Cerebellar cortex (tissue), 1 donor: ENCODE data around the gene TRIM63.

ENCODE experiments used
- DNase-seq: peaks from one replicate; pipeline ENCODE4 v3.0.0-alpha.2; 2015; ENCODE audit warnings: low spot score

The TRIM63 gene

DNA sequence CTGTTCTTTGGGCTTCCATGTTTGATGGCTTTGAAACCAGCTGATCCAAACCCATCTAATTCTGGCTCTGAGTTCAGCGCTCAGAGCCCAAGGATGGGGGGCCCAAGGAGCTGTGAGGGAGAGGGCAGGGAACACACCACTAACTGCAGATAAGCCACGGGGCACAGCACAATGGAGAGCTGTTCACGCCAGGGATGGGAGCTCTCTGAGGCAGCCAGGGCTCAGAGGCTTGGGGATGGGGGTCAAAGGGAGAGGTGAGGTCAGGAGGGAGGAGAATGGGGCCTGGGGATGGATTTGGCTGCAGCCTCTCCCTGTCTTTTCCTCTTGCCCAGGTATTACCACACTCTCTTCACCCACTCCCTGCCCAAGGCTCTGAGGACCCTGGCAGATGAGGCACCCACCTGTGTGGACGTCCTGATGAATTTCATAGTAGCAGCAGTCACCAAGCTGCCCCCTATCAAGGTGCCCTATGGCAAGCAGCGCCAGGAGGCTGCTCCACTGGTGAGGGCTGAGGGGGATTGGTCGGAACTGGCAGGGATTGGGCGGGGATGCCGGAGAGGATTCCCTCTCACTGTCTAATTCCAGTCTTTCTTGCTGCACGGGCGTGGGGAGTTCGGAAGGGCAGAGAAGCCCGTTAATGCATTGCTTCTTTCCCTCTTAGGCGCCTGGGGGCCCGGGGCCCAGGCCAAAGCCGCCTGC is 32.8 kb downstream of the TRIM63 start:
- DNase-seq: peak; percentile 54

- DNase-seq: peak; percentile 10
Observed at GRCh38 chr1:26032656-26033357, 34.6 kb downstream of the TRIM63 start.

DNA sequence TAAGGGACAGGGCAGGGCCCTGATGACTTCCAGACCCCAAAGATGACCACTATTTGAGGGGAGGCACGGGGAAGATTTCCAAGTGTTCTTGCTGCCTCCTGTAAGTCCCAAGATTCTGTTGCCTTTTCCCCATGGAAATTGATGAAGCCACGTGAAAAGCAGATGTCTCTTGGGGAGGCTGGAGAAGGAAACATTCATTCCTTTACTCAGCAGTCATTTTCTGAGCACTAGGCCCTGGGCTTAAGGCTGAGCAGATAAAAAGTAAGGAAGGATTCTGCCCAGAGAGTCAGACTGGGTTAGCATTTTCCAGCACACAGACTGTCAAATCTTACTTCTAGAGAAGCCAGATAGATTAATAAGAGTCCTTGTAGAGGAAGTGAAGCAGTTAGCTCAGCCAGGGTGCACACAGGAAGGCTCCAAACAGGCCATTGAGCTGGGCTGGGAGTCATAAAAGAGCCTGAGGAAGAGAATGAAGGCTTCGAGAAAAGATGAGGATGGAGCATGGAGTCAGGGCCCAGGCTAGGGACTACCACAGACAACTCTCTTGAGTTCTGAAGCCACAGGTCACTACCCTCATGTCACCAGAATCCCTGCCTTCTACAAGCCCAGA is 35.7 kb downstream of the TRIM63 start:
- DNase-seq: peak; percentile 7

DNA sequence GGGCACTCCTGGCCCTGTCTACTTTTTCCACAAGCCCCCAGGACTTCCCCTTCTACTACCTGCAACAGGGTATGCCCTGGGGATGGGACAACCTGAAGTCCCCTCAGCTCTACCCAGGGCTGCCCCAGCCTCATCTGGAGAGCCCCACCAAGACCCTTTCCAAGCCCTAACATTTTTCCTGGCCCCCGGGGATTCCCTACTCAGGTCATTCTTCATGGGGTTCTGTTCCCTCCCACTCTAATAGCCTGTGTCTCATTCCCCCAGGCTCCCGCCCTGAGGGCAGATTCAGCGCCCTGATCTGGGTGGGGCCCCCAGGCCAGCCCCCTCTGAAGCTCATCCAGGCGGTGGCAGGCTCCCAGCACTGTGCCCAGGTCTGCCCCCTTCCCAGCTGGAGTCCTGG is 36.2 kb downstream of the TRIM63 start:
- DNase-seq: no peak

DNA sequence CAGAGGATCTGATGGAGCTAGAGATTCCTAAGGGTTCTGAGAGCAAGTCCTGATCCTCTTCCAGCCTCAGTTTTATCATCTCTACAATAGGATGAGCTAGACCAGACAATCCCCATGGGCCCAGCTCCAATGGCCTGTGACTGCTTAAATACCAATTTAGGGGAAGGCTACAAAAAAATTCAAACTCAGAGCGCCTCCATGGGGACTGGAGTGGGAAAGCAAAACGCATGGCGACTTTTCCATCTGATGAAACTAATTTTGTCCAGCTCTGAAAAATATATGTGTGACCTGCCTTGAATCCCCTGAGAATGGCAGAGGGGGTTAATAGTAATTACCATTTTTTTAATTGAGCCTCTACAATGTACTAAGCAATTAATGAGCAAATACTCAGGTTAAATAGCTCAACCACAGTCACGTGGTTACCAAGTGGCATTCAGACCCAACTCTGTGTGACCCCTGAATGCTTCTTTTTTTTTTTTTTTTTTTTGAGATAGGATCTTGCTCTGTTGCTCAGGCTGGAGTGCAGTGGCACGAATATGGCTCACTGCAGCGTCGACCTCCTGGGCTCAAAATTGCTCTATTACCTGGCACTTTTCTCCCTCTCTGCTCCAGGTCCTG is 37.5 kb downstream of the TRIM63 start:
- DNase-seq: peak; percentile 62

DNA sequence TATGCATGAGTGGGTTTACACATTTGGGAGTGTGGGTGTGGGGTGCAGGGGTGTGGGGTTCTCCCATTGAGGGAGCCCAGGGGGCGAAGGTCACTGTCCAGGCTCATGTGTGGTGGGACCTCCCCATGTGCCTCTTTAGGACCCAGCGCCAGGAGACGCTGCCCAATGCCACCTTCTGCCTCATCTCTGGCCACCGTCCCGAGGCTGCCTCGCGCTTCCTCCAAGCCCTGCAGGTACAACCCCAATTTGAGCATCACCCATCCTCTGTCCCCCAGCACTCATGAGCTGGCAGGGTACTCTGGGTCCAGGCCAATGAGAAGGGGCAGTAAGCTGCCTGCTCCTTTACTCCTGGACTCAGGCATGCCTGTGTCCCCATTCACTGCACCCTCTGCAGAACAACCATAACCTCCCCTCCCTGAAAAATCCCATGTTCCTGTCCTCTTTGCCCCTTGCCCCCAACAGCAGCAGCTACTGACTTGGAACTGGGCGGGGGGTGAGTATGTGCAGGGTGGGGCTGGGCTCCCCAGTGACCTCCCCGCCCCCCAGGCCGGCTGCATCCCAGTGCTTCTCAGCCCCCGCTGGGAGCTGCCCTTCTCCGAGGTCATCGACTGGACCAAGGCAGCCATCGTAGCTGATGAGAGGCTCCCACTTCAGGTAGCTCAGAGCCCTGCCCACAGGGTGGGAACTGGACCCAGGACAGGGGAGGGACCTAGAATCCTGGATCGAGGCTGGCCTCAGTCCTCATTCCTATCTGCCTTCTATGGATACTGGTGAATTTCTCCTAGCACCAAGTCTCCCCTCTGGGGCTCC is 38.2 kb downstream of the TRIM63 start:
- peak; percentile 64 for DNase-seq

DNA sequence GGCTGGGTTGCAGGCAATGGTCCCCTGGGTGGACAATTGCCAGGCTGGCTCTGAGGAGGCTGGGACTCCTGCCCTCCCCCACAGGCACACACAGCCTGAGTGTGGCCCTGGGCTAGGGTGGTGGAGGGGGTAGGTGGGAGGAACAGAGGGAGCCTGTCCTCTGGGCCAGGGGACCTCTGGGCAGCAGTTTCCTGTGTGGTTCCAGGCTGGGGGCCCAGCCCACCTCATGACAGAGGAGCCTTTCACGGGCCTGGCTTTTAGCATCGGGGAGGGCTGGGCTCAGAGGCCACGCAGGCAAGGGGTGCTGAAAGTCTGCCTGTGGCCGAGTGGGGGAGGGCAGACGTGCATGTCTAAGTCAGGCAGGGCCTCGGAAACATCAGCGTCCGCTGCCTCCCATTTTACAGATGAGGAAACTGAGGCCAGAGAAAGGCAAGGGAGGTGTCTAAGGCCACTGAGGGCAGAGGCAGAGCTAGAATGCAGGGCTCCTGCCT is 38.9 kb downstream of the TRIM63 start:
- peak; percentile 27 for DNase-seq

- peak; percentile 35 for DNase-seq
Observed at GRCh38 chr1:26027716-26028489, 39.5 kb downstream of the TRIM63 start.

DNA sequence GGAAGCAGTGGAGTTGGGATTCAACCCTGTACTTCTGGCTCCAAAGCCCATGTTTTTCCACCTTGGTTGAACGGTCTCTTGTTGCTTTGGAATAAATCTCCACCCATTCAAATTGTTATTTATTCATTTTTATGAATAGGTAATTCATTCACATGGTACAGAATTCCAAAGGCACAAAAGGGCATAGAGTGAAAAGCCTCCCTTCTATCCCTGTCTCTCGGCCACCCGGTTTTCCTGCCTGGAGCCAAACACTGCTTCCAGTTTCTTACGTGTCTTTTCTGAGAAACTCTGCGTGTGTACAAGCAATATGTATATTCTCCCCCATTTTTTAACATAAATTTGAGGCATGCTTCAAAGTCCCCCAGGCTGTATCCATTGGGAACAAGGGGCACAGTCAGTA is 41.9 kb downstream of the TRIM63 start:
- no peak for DNase-seq

DNA sequence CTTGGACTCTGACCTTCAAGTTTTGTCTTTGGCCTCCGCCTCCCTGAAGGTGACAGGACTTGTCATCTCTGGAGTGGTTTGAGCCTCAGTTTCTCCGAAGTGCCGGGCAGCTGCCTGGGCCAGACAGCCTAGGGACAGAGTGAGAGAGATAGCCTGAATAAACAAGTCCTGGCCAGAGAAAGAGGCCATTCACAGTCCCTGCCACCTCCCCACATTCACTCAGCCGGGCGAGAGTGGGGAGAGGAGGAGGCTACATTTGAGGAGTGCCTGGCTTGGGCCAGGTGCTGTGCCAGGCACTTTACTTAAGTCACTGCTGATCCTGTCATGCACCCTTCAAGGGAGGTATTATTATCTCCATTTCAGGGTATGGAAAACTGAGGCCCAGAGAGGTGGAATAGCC is 42.4 kb downstream of the TRIM63 start:
- DNase-seq: no peak

- DNase-seq: no peak
Observed at GRCh38 chr1:26023826-26024225, 43.6 kb downstream of the TRIM63 start.

GRCh38 chr1:26023009-26023408 is 44.4 kb downstream of the TRIM63 start:
- DNase-seq: no peak

- no peak for DNase-seq
Observed at GRCh38 chr1:26022404-26022779, 45.0 kb downstream of the TRIM63 start.

DNA sequence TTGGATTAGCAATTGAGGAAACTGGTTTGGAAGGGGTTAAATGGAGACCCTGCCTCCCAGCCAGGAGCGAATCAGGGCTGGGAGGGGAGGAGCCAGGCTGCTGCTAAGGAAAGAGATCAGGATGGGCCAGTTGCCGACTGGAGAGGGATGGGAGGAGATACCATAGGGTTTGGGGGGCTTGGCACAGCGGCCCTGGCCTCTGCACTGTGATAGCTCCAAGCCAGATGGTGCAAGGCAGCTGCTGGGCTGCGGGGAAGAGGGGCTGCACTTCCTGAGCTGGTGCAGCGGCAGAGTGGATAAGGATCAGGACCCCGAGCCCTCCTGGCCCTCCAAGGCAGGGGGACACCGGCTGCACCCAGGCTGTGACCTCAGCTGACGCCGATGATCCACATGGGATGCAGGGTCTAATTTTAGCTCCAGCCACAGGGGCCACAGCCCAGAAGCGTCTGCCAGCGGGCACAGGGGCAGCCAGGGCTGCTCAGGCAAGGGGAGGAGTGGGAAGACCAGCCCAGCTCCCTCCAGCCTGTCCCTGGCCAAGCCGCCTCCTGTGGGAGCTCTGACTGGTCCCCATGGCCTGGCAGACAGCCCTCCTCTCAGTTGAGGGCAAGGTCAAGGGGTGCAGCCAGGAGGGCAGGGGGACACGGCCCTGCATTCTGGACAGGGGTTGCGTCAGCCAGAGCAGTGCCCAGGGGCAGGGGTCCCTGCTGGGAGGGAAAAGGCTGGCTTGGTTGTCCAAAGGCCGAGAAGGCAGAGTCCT is 45.6 kb downstream of the TRIM63 start, which contains the start of gene EXTL1:
EXTL1 (plus strand) TSS at position 129 of the 757 bp plus-strand sequence. CDS start 872 bp downstream, outside the sequence.
- DNase-seq: peak; percentile 84

GRCh38 chr1:26020941-26021646 is 46.3 kb downstream of the TRIM63 start:
- DNase-seq: peak; percentile 70

DNA sequence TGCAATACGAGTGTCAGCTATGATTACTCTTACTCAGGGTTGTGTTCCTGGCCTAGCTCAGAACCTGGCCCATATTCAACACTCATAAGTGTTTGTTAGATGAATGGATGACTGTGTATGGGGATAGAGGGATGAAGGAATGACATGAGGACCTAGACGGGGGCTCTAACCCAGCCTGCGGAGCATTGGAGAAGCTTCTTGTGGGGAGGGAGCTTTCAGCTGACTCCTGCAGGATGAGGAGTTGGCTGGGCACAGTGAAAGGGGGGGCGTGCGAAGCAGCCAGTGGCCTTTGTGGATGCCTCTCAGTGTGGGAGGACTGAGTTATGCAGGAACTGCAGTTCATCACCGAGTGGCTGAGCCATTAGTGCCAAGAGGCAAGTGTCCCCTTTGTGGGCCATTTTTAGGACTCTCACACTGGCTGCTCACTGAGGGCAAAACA is 47.1 kb downstream of the TRIM63 start:
- DNase-seq: peak; percentile 29

- DNase-seq: peak; percentile 66
Observed at GRCh38 chr1:26019641-26020315, 47.7 kb downstream of the TRIM63 start.

DNA sequence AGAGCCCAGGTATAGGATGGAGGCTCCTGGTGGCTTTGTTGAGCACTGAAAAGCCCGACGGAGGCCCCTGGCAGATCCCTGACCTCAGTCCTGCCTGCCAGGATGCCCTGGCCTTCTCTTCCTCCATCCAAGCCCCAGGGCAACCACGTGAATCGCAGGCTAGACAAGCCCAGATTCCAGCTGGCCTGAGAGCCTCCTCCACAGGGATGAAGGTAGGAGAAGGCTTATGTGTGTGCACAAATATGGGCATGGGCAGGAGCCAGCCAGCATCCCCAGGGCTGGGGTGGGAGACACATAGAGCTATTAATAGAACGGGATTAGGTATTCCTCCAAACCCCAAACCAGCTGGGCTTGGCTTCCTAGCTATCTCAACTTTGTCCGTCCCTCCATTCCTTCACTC is 49.8 kb downstream of the TRIM63 start:
- peak; percentile 48 for DNase-seq
